Ishikawa (cell line): ENCODE results near the gene FTO.

ENCODE experiments used
- CEBPB ChIP-seq: IDR thresholded peaks from 2 replicates; pipeline ENCODE4 v1.6.1; 2012
- CREB1 ChIP-seq: IDR thresholded peaks from 2 replicates; pipeline ENCODE4 v1.6.1; 2012; ENCODE audit warnings: low read depth
- EGR1 ChIP-seq: IDR thresholded peaks from 2 replicates; pipeline ENCODE4 v1.6.1; 2012
- EP300 ChIP-seq: IDR thresholded peaks from 2 replicates; pipeline ENCODE4 v1.6.1; 2012; ENCODE audit warnings: borderline replicate concordance
- RAD21 ChIP-seq: IDR thresholded peaks from 2 replicates; pipeline ENCODE4 v1.6.1; 2012; ENCODE audit warnings: low read depth
- REST ChIP-seq: IDR thresholded peaks from 2 replicates; pipeline ENCODE4 v1.6.1; 2012; ENCODE audit warnings: low read depth, mild to moderate bottlenecking
- TEAD4 ChIP-seq: IDR thresholded peaks from 2 replicates; pipeline ENCODE4 v1.6.1; 2012
- USF1 ChIP-seq: IDR thresholded peaks from 2 replicates; pipeline ENCODE4 v1.6.1; 2012
- YY1 ChIP-seq: IDR thresholded peaks from 2 replicates; pipeline ENCODE4 v1.6.1; 2012; ENCODE audit warnings: low read depth
- ZBTB7A ChIP-seq: IDR thresholded peaks from 2 replicates; pipeline ENCODE4 v1.6.1; 2012; ENCODE audit warnings: low read depth

GRCh38 chr16:53714205-53715022, 10.5 kb downstream of the FTO start:
- no peak for TF ChIP-seq REST
- TF ChIP-seq YY1, result no peak
- no peak for TF ChIP-seq CREB1
- no peak for TF ChIP-seq RAD21
- TF ChIP-seq CEBPB, result no peak
- no peak for TF ChIP-seq TEAD4
- no peak for TF ChIP-seq EP300
- TF ChIP-seq EGR1, result no peak
- TF ChIP-seq ZBTB7A, result no peak
- no peak for TF ChIP-seq USF1
